Esophagus squamous epithelium (tissue), 4 donors: ENCODE results near the gene COCH.

ENCODE experiments used
- POLR2A ChIP-seq, 4 donors: fragments of 450-650 bp; IDR thresholded peaks; one replicate each; pipeline ENCODE4 v1.6.1; 2017; ENCODE audit warnings: antibody characterized with exemption in 4 of 4, mild to moderate bottlenecking in 4 of 4, moderate library complexity in 3 of 4
- TF ChIP-seq, protein P1 (sequence below), 6 experiments: fragments of 450-650 bp in 4 of 6; fragments of 200-600 bp in 2 of 6; sonication (generic) in 2 of 6; IDR thresholded peaks; one replicate each; pipeline ENCODE4 v1.5.1; 2016 to 2019; ENCODE audit warnings: antibody characterized with exemption in 6 of 6, mild to moderate bottlenecking in 4 of 6, moderate library complexity in 4 of 6

DNA sequence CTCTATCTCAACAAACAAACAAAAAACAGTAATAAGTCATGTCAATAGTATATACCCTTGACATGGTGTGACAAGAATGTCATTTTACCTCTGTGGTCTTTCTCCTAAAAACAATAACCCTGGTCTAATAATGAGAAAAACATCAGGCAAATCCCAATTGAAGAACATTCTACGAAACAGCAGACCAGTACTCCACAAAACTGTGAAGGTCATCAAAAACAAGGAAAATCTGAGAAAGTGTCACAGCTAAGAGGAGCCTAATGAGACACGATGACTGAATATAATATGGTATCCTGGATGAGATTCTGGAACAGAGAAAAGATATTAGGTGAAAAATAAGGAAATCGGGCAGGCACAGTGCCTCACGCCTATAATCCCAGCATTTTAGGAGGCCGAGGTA lies 5.6 kb upstream of the COCH start:
- TF ChIP-seq, protein P1, sequence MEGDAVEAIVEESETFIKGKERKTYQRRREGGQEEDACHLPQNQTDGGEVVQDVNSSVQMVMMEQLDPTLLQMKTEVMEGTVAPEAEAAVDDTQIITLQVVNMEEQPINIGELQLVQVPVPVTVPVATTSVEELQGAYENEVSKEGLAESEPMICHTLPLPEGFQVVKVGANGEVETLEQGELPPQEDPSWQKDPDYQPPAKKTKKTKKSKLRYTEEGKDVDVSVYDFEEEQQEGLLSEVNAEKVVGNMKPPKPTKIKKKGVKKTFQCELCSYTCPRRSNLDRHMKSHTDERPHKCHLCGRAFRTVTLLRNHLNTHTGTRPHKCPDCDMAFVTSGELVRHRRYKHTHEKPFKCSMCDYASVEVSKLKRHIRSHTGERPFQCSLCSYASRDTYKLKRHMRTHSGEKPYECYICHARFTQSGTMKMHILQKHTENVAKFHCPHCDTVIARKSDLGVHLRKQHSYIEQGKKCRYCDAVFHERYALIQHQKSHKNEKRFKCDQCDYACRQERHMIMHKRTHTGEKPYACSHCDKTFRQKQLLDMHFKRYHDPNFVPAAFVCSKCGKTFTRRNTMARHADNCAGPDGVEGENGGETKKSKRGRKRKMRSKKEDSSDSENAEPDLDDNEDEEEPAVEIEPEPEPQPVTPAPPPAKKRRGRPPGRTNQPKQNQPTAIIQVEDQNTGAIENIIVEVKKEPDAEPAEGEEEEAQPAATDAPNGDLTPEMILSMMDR (IDR thresholded peaks at IDR 0.05) = no peak
- no peak for TF ChIP-seq POLR2A (IDR thresholded peaks at IDR 0.05)
